ENCODE measurements around the gene PXDN.

DNA sequence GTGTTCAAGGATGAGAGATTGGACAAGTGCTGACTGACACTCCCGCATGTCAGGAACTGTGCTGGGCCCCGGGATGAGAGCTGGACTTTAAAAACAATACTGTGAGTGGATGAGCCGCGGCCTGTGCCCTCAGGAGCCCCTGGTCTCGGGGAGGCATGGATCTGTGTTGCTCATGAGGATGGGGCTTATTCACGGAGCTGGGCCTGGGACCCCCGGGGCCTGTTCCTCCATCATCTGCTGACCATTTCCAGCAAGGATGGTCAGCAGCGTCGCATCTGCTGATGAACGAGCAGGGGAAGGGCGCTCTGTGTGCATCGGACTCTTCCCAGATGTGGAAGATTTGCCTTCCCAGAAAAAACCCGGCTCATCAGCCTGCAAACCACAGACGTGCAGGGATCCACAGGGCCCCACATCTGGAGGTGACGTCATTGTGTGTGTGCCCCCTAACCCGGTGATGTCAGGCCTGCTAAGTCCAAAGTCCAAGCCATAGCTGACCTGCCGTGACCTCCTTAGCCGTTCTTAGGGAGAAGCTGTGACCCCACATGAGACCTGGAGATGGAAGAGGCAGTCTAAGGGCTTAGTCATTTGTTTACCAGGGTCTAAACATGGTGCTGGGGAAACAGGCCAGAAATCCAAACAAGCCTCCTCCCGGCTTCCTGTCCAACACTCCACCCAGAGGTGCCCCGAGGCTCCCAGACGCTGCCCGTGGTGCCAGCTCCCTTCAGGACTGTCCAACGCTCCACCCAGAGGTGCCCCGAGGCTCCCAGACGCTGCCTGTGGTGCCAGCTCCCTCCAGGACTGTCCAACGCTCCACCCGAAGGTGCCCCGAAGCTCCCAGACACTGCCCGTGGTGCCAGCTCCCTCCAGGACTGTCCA is 143.9 kb downstream of the PXDN start:
- TF ChIP-seq, protein P1, sequence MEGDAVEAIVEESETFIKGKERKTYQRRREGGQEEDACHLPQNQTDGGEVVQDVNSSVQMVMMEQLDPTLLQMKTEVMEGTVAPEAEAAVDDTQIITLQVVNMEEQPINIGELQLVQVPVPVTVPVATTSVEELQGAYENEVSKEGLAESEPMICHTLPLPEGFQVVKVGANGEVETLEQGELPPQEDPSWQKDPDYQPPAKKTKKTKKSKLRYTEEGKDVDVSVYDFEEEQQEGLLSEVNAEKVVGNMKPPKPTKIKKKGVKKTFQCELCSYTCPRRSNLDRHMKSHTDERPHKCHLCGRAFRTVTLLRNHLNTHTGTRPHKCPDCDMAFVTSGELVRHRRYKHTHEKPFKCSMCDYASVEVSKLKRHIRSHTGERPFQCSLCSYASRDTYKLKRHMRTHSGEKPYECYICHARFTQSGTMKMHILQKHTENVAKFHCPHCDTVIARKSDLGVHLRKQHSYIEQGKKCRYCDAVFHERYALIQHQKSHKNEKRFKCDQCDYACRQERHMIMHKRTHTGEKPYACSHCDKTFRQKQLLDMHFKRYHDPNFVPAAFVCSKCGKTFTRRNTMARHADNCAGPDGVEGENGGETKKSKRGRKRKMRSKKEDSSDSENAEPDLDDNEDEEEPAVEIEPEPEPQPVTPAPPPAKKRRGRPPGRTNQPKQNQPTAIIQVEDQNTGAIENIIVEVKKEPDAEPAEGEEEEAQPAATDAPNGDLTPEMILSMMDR (conservative IDR thresholded peaks at IDR 0.05; ENCODE audit: low read length): no peak
- no peak for TF ChIP-seq EZH2phosphoT487 (IDR thresholded peaks at IDR 0.05; ENCODE audit: borderline replicate concordance)

All from Loucy (cell line).